K562 (cell line): ENCODE measurements around the gene MBL2. TPM values are rescaled to one million over a fixed set of nuclear protein-coding genes. Genes with fewer than 3 reads are reported as not detected.

Experiments
- ATAC-seq: fragments of 200-7000 bp; cut with Tn5 transposase; 3 replicates; pipeline ENCODE4 v1.9.1; 2020; ENCODE audit warnings: moderate library complexity
- BruUV-seq: library from RNA; stranded (reverse); fragments of 400-500 nt; replicated peaks from 2 replicates; lab custom pipeline; 2021; lab: Mats Ljungman, UMichigan
- CTCF ChIA-PET: fragments of 300-600 bp; formaldehyde crosslinking; extraction: SDS; loops from one replicate; lab custom pipeline; 2021; ENCODE audit warnings: low intra/inter-chr PET ratio; lab: Yijun Ruan, JAX
- POLR2A ChIA-PET: fragments of 300-600, 350-650 bp; sonication (Branson Sonifier 250); formaldehyde crosslinking; extraction: SDS; loops from one replicate; lab custom pipeline; 2021; ENCODE audit warnings: antibody characterized with exemption, inconsistent platforms; lab: Yijun Ruan, JAX
- DNase-seq, 4 experiments: peaks; one replicate each; pipeline versions ENCODE4 v3.0.0 to v3.0.0-alpha.2; 2011 to 2018; ENCODE audit warnings: low spot score in 3 of 4, mixed read lengths in 3 of 4; ENCODE audit errors: extremely low read depth in 1 of 4
- FAIRE-seq: peaks from 2 replicates; lab custom pipeline; 2011; peaks lifted over from hg19 to GRCh38; lab: Jason Lieb, UNC
- H2AFZ ChIP-seq: 2 replicates; pipeline ENCODE4 v1.6.0; 2011; ENCODE audit warnings: low read depth, low read length, control low read depth, inconsistent platforms
- H3K27ac ChIP-seq: fragments of 200-600 bp; 3 replicates; pipeline ENCODE4 v1.8.0; 2011; ENCODE audit warnings: low read depth, mild to moderate bottlenecking, control low read depth, inconsistent platforms, low read length, moderate library complexity, mixed read lengths; ENCODE audit errors: extremely low read depth
- H3K27me3 ChIP-seq, 2 experiments: fragments of 300-600 bp in 1 of 2; 2 replicates in 1 of 2; 3 replicates in 1 of 2; pipeline versions ENCODE4 v1.6.0 to v1.8.0; 2011; ENCODE audit warnings: inconsistent platforms in 2 of 2, low read length in 2 of 2, mild to moderate bottlenecking in 1 of 2, mixed read lengths in 1 of 2, moderate library complexity in 1 of 2; ENCODE audit not compliant: control insufficient read depth in 2 of 2, insufficient read depth in 2 of 2
- H3K36me3 ChIP-seq: fragments of 300-600 bp; 3 replicates; pipeline ENCODE4 v1.8.0; 2011; ENCODE audit warnings: mild to moderate bottlenecking, low read length, inconsistent platforms; ENCODE audit not compliant: control insufficient read depth, insufficient read depth
- H3K4me1 ChIP-seq, 2 experiments: fragments of 200-600 bp in 1 of 2; replicated peaks in 1 of 2; 2 replicates in 1 of 2; 3 replicates in 1 of 2; pipeline versions ENCODE4 v1.5.1 to v1.8.0; 2011; ENCODE audit warnings: inconsistent platforms in 2 of 2, low read length in 2 of 2, mild to moderate bottlenecking in 1 of 2, mixed read lengths in 1 of 2, moderate library complexity in 1 of 2; ENCODE audit not compliant: control insufficient read depth in 2 of 2, insufficient read depth in 2 of 2
- H3K4me2 ChIP-seq: 2 replicates; pipeline ENCODE4 v1.6.1; 2011; ENCODE audit warnings: low read length, control low read depth, inconsistent platforms, mixed read lengths; ENCODE audit not compliant: insufficient read depth
- H3K4me3 ChIP-seq: fragments of 200-600 bp; sonication (generic), shearing (Covaris generic); 2 replicates; pipeline ENCODE4 v1.5.1; 2016; ENCODE audit warnings: control low read depth, inconsistent platforms
- H3K79me2 ChIP-seq: fragments of 200-600 bp; 3 replicates; pipeline ENCODE4 v1.8.0; 2011; ENCODE audit warnings: low read length, inconsistent platforms; ENCODE audit not compliant: control insufficient read depth, insufficient read depth
- H3K9ac ChIP-seq, 2 experiments: 2 replicates each; pipeline versions ENCODE4 v1.6.0 to v1.6.1; 2011; ENCODE audit warnings: low read depth in 2 of 2, low read length in 2 of 2, control low read depth in 1 of 2, inconsistent platforms in 1 of 2, mild to moderate bottlenecking in 1 of 2, mixed read lengths in 1 of 2; ENCODE audit not compliant: insufficient read depth in 1 of 2
- H3K9me1 ChIP-seq: one replicate; pipeline ENCODE4 v1.6.0; 2011; ENCODE audit warnings: inconsistent platforms, mild to moderate bottlenecking, low read length, moderate library complexity; ENCODE audit not compliant: control insufficient read depth, insufficient read depth
- H3K9me3 ChIP-seq: replicated peaks from 2 replicates; pipeline ENCODE4 v1.5.1; 2011; ENCODE audit warnings: low read depth, low read length, inconsistent platforms; ENCODE audit not compliant: control insufficient read depth, insufficient read depth
- H4K20me1 ChIP-seq: replicated peaks from 2 replicates; pipeline ENCODE4 v1.6.1; 2011; ENCODE audit warnings: low read length, inconsistent platforms, mixed read lengths; ENCODE audit not compliant: control insufficient read depth, insufficient read depth
- CCAR2 ChIP-seq: fragments of 200-400 bp; formaldehyde crosslinking; IDR thresholded peaks from 2 replicates; pipeline ENCODE4 v1.6.1; 2017; ENCODE audit warnings: mild to moderate bottlenecking, low read depth, low read length
- EP400 ChIP-seq: fragments of 450-650 bp; IDR thresholded peaks from 2 replicates; pipeline ENCODE4 v1.6.1; 2017; ENCODE audit warnings: antibody characterized with exemption, mild to moderate bottlenecking, moderate library complexity
- MCM2 ChIP-seq: fragments of 450-650 bp; IDR thresholded peaks from 2 replicates; pipeline ENCODE4 v1.6.1; 2017; ENCODE audit warnings: low read depth, mild to moderate bottlenecking
- MED1 ChIP-seq: sonication (generic); formaldehyde crosslinking; IDR thresholded peaks from 2 replicates; pipeline ENCODE4 v1.8.1; 2023; ENCODE audit warnings: missing genetic modification reagents, borderline replicate concordance
- RBFOX2 ChIP-seq: fragments of 200-400 bp; formaldehyde crosslinking; IDR thresholded peaks from 2 replicates; pipeline ENCODE4 v1.6.1; 2017; ENCODE audit warnings: low read depth, mild to moderate bottlenecking, low read length, moderate library complexity
- ZNF57 ChIP-seq: fragments of 450-650 bp; formaldehyde crosslinking; IDR thresholded peaks from 2 replicates; pipeline ENCODE4 v1.4.0; 2020; ENCODE audit warnings: mild to moderate bottlenecking, moderate library complexity
- ZNF785 ChIP-seq: fragments of 250-450 bp; sonication (Bioruptor Pico); IDR thresholded peaks from 2 replicates; pipeline ENCODE4 v1.4.0; 2020; ENCODE audit warnings: mild to moderate bottlenecking
- WGBS: fragments of 100-300 bp; shearing (Covaris generic); methylation state at CpG from one replicate; pipeline ENCODE4 v1.1.6; 2016; ENCODE audit warnings: low coverage, mixed read lengths; ENCODE audit not compliant: insufficient coverage; ENCODE audit errors: missing lambda C conversion rate; 5-methylcytosine and 5-hydroxymethylcytosine counted together
- in situ Hi-C: fragments of 300-500 bp; cut with MboI; formaldehyde crosslinking; loops from 4 replicates; pipeline ENCODE4 v1.15.0; 2018; ENCODE audit warnings: inconsistent platforms, mixed read lengths
- intact Hi-C: fragments of 100-400 bp; cut with micrococcal nuclease; formaldehyde crosslinking; loops from 2 replicates; pipeline ENCODE4 v1.14.2; 2022
- polyA plus RNA-seq, 8 experiments: library from polyadenylated mRNA; depleted of rRNA in 4 of 8; stranded (reverse) in 5 of 8; unstranded in 3 of 8; fragments of >200 nt; fragmentation: Nextera tagmentation in 2 of 8; fragmentation: Illumina TruSeq in 1 of 8; extraction: Ambion mirVana in 2 of 8; extraction: Trizol in 1 of 8; gene quantifications; 2 replicates each; pipeline versions ENCODE4 v1.2.1 to v1.2.3, GENCODE V29; 2011 to 2014; ENCODE audit warnings: inconsistent platforms in 1 of 8, missing spikeins in 1 of 8
- total RNA-seq, 7 experiments: library from RNA; depleted of rRNA in 6 of 7; stranded (reverse); fragments of >200 nt in 6 of 7; fragmentation: Illumina TruSeq in 2 of 7; extraction: Trizol in 2 of 7; gene quantifications; 2 replicates each; pipeline versions ENCODE4 v1.2.1 to v1.2.3, GENCODE V29; 2011 to 2021; ENCODE audit warnings: low replicate concordance in 1 of 7

MBL2 gene
- total and polyA plus RNA-seq, 9 of the 15 experiments (the other 6 are each of a cell fraction or from before 2014, with no cell fraction given) = not detected

- WGBS = 1% methylated on average over 5 of the region's 5 CpGs
- ATAC-seq (no peak), FAIRE-seq (no peak), DNase-seq (no peak)
- no peaks in the 10 kb centered on the region for H3K9me1 ChIP-seq
- H3K9me3 ChIP-seq = 0 out of 2 replicates have a peak, but pooled peaks cover 4% of the 10 kb centered on the region
- ChIA-PET POLR2A (no interaction called here), CTCF (no interaction called here)
- no peak overlapping the region for H3K4me3 ChIP-seq
- no peak overlapping the region for H3K27ac ChIP-seq
- BruUV-seq = no TSS peak
- in situ Hi-C loops = no loop called here
- H3K4me1 ChIP-seq = no peaks in the 10 kb centered on the region
- no peak overlapping the region for H3K4me2 ChIP-seq
- H2AFZ ChIP-seq = no peak overlapping the region
- no peaks in the 10 kb centered on the region for H3K27me3 ChIP-seq
- H3K79me2 ChIP-seq = no peaks in the 10 kb centered on the region
- no peaks in the 10 kb centered on the region for H3K36me3 ChIP-seq
- TF ChIP-seq ZNF785 (CRISPR knock-in tag) (no peak), EP400 (no peak), CCAR2 (no peak), MED1 (CRISPR knock-in tag) (no peak), MCM2 (no peak), RBFOX2 (no peak), ZNF57 (no peak)
- H4K20me1 ChIP-seq = no peaks in the 10 kb centered on the region
- intact Hi-C loops = no loop called here
- no peak overlapping the region for H3K9ac ChIP-seq
These were observed 26.4 kb downstream of the MBL2 start for GRCh38 chr10:52746169-52746568.
